Neural cell (in vitro differentiated cells): Measurements from ENCODE around the gene CNTNAP5. TPM values are rescaled to one million over a fixed set of nuclear protein-coding genes. Genes with fewer than 3 reads are reported as not detected.

Source experiments
- H2AFZ ChIP-seq: fragments of 200-600, 300-800 bp; sonication (generic), shearing (Covaris generic); 2 replicates; pipeline ENCODE4 v1.6.0; 2014; ENCODE audit warnings: low read depth, mild to moderate bottlenecking, antibody characterized with exemption, low read length, moderate library complexity
- H3F3A ChIP-seq: fragments of 200-600 bp; shearing (Covaris generic); 2 replicates; pipeline ENCODE4 v1.6.1; 2016; ENCODE audit warnings: mild to moderate bottlenecking, moderate library complexity, mixed read lengths, antibody characterized with exemption, low read length; ENCODE audit not compliant: insufficient read depth, poor library complexity, severe bottlenecking
- H3K27ac ChIP-seq: fragments of 200-600, 300-800 bp; sonication (generic), shearing (Covaris generic); 2 replicates; pipeline ENCODE4 v1.5.1; 2014; ENCODE audit warnings: mild to moderate bottlenecking, low read length, moderate library complexity
- H3K27me3 ChIP-seq: fragments of 300-800, 200-600 bp; sonication (generic), shearing (Covaris generic); 2 replicates; pipeline ENCODE4 v1.6.0; 2014; ENCODE audit warnings: mild to moderate bottlenecking, low read depth, low read length, moderate library complexity; ENCODE audit not compliant: insufficient read depth
- H3K36me3 ChIP-seq: fragments of 300-800, 200-600 bp; sonication (generic), shearing (Covaris generic); 2 replicates; pipeline ENCODE4 v1.5.1; 2014; ENCODE audit warnings: mild to moderate bottlenecking, antibody characterized with exemption, low read length, moderate library complexity; ENCODE audit not compliant: insufficient read depth
- H3K4me2 ChIP-seq: fragments of 300-800, 200-600 bp; sonication (generic), shearing (Covaris generic); 2 replicates; pipeline ENCODE4 v1.6.0; 2014; ENCODE audit warnings: mild to moderate bottlenecking, low read length
- H3K4me3 ChIP-seq: fragments of 300-800, 200-600 bp; sonication (generic), shearing (Covaris generic); 2 replicates; pipeline ENCODE4 v1.5.1; 2014; ENCODE audit warnings: mild to moderate bottlenecking, low read length, moderate library complexity
- H3K79me2 ChIP-seq: fragments of 200-600 bp; shearing (Covaris generic); replicated peaks from 2 replicates; pipeline ENCODE4 v1.6.0; 2014; ENCODE audit warnings: mild to moderate bottlenecking, low read length, moderate library complexity; ENCODE audit not compliant: insufficient read depth
- H3K9ac ChIP-seq: fragments of 300-800, 200-600 bp; sonication (generic), shearing (Covaris generic); 2 replicates; pipeline ENCODE4 v1.6.1; 2016; ENCODE audit warnings: mild to moderate bottlenecking, low read length, mixed read lengths
- H3K9me2 ChIP-seq: fragments of 200-600 bp; shearing (Covaris generic); 2 replicates; pipeline ENCODE4 v1.6.1; 2016; ENCODE audit warnings: mild to moderate bottlenecking, low read length, mixed read lengths; ENCODE audit not compliant: insufficient read depth
- H3K9me3 ChIP-seq: fragments of 200-600, 300-800 bp; sonication (generic), shearing (Covaris generic); 2 replicates; pipeline ENCODE4 v1.6.1; 2016; ENCODE audit warnings: mild to moderate bottlenecking, mixed run types, low read length, moderate library complexity, mixed read lengths
- H4K20me1 ChIP-seq: fragments of 200-600 bp; shearing (Covaris generic); 2 replicates; pipeline ENCODE4 v1.6.1; 2016; ENCODE audit warnings: mild to moderate bottlenecking, mixed run types; ENCODE audit not compliant: insufficient read depth
- CTCF ChIP-seq: fragments of 450-650 bp; IDR thresholded peaks from 2 replicates; pipeline ENCODE4 v1.5.1; 2014; ENCODE audit warnings: antibody characterized with exemption, mild to moderate bottlenecking, moderate library complexity; ENCODE audit not compliant: poor library complexity, severe bottlenecking
- EP300 ChIP-seq: fragments of 450-650 bp; conservative IDR thresholded peaks from 2 replicates; pipeline ENCODE4 v1.6.1; 2014; ENCODE audit warnings: antibody characterized with exemption, mild to moderate bottlenecking, moderate library complexity; ENCODE audit not compliant: poor library complexity, severe bottlenecking
- EZH2 ChIP-seq: fragments of 200-600, 300-800 bp; shearing (Covaris generic), sonication (generic); IDR thresholded peaks from 2 replicates; pipeline ENCODE4 v1.6.1; 2014; ENCODE audit warnings: antibody characterized with exemption, low read length, borderline replicate concordance, mild to moderate bottlenecking; ENCODE audit not compliant: insufficient read depth, poor library complexity, severe bottlenecking
- MXI1 ChIP-seq: fragments of 450-650 bp; conservative IDR thresholded peaks from 2 replicates; pipeline ENCODE4 v1.6.1; 2014; ENCODE audit warnings: antibody characterized with exemption, mild to moderate bottlenecking; ENCODE audit not compliant: poor library complexity, severe bottlenecking
- POLR2AphosphoS5 ChIP-seq: IDR thresholded peaks from 2 replicates; pipeline ENCODE4 v1.6.1; 2012
- RAD21 ChIP-seq: fragments of 450-650 bp; conservative IDR thresholded peaks from 2 replicates; pipeline ENCODE4 v1.6.1; 2014; ENCODE audit warnings: antibody characterized with exemption, mild to moderate bottlenecking, moderate library complexity
- REST ChIP-seq: IDR thresholded peaks from 2 replicates; pipeline ENCODE4 v1.6.1; 2012; ENCODE audit warnings: borderline replicate concordance
- SMC3 ChIP-seq: fragments of 450-650 bp; conservative IDR thresholded peaks from 2 replicates; pipeline ENCODE4 v1.6.1; 2014; ENCODE audit warnings: antibody characterized with exemption, mild to moderate bottlenecking, moderate library complexity; ENCODE audit not compliant: poor library complexity
- TAF1 ChIP-seq: IDR thresholded peaks from 2 replicates; pipeline ENCODE4 v1.6.1; 2012; ENCODE audit warnings: low read depth
- polyA plus RNA-seq: library from polyadenylated mRNA; depleted of rRNA; stranded (reverse); fragments of >200 nt; gene quantifications from 2 replicates; pipeline ENCODE4 v1.2.3, GENCODE V29; 2014

CNTNAP5 gene
- polyA plus RNA-seq, 1 donor from 2014 or later, result 19.3 TPM

DNA sequence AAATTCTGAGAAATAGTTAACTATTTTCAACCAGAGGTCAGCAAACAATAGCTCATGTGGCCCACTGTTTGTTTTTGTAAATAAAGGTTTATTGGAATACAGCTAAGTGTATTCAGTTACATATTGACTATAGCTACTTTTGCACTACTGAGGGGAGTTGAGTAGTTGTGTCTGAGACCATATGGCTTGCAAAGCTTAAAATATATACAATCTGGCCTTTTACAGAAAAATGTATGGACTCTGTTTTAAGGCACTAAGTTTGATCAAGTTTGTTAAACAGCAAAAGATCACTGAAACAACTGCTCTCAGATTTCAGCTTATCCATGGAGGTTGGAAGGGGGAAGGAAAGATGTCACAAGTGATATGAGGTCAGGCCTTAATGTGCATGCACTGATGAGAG, 667.1 kb downstream of the CNTNAP5 start:
- no peaks in the 10 kb centered on the region for H3K36me3 ChIP-seq
- H3F3A ChIP-seq, result no peaks in the 10 kb centered on the region
- no peak overlapping the region for H2AFZ ChIP-seq
- no peak overlapping the region for H3K27ac ChIP-seq
- no peaks in the 10 kb centered on the region for H3K9me3 ChIP-seq
- H3K9me2 ChIP-seq, result no peaks in the 10 kb centered on the region
- no peak overlapping the region for H3K4me3 ChIP-seq
- no peaks in the 10 kb centered on the region for H3K79me2 ChIP-seq
- no peaks in the 10 kb centered on the region for H3K27me3 ChIP-seq
- no peak overlapping the region for H3K4me2 ChIP-seq
- TF ChIP-seq EZH2 (no peak), REST (no peak), RAD21 (no peak), CTCF (no peak)
- H3K9ac ChIP-seq, result no peak overlapping the region
- no peaks in the 10 kb centered on the region for H4K20me1 ChIP-seq

- no peak overlapping the region for H3K4me2 ChIP-seq
These were observed 667.6 kb downstream of the CNTNAP5 start for GRCh38 chr2:124692707-124693106.

More at GRCh38 chr2:124692707-124693106, 667.6 kb downstream of the CNTNAP5 start:
- TF ChIP-seq CTCF (no peak), RAD21 (no peak), REST (no peak), TAF1 (no peak), EP300 (no peak), POLR2AphosphoS5 (no peak), MXI1 (no peak), SMC3 (no peak), EZH2 (no peak)
- Histone ChIP-seq H3K9me2 (no peaks in the 10 kb centered on the region), H3K36me3 (no peaks in the 10 kb centered on the region), H4K20me1 (no peaks in the 10 kb centered on the region), H2AFZ (no peak overlapping the region), H3K9me3 (no peaks in the 10 kb centered on the region), H3K79me2 (no peaks in the 10 kb centered on the region), H3K27me3 (no peaks in the 10 kb centered on the region), H3K4me3 (no peak overlapping the region), H3F3A (no peaks in the 10 kb centered on the region), H3K27ac (no peak overlapping the region), H3K9ac (no peak overlapping the region)
